Loucy (cell line): ENCODE results near the gene CD44.

ENCODE experiments used
- H2AFZ ChIP-seq: fragments of 200-600 bp; sonication (generic); 2 replicates; pipeline ENCODE4 v1.6.0; 2016; ENCODE audit warnings: antibody characterized with exemption, mild to moderate bottlenecking, low read length, moderate library complexity
- H3F3A ChIP-seq: fragments of 200-600 bp; 2 replicates; pipeline ENCODE4 v1.6.0; 2016; ENCODE audit warnings: antibody characterized with exemption, low read depth, mild to moderate bottlenecking
- H3K27me3 ChIP-seq: fragments of 200-600 bp; sonication (generic); 2 replicates; pipeline ENCODE4 v1.6.1; 2014; ENCODE audit warnings: low read length, mild to moderate bottlenecking; ENCODE audit not compliant: insufficient read depth, poor library complexity, severe bottlenecking
- H3K36me3 ChIP-seq: fragments of 200-600 bp; sonication (generic); 2 replicates; pipeline ENCODE4 v1.6.1; 2016; ENCODE audit warnings: low read length; ENCODE audit not compliant: insufficient read depth
- H3K4me1 ChIP-seq: fragments of 200-600 bp; sonication (generic); 2 replicates; pipeline ENCODE4 v1.5.1; 2014; ENCODE audit warnings: low read length, mild to moderate bottlenecking; ENCODE audit not compliant: insufficient read depth, poor library complexity, severe bottlenecking
- H3K4me2 ChIP-seq: fragments of 200-600 bp; sonication (generic); 2 replicates; pipeline ENCODE4 v1.6.0; 2014; ENCODE audit warnings: antibody characterized with exemption, low read length, low read depth, mild to moderate bottlenecking; ENCODE audit not compliant: poor library complexity, severe bottlenecking
- H3K4me3 ChIP-seq: fragments of 200-600 bp; sonication (generic); 2 replicates; pipeline ENCODE4 v1.5.1; 2014; ENCODE audit warnings: low read length, mild to moderate bottlenecking, mixed read lengths; ENCODE audit not compliant: poor library complexity, severe bottlenecking
- H3K79me2 ChIP-seq: fragments of 200-600 bp; sonication (generic); 2 replicates; pipeline ENCODE4 v1.6.1; 2014; ENCODE audit warnings: low read length; ENCODE audit not compliant: insufficient read depth
- H3K9ac ChIP-seq: fragments of 200-600 bp; sonication (generic); 2 replicates; pipeline ENCODE4 v1.6.0; 2014; ENCODE audit warnings: mild to moderate bottlenecking, low read depth, low read length, moderate library complexity; ENCODE audit not compliant: poor library complexity, severe bottlenecking
- H3K9me2 ChIP-seq: fragments of 200-600 bp; sonication (generic); replicated peaks from 2 replicates; pipeline ENCODE4 v1.6.1; 2016; ENCODE audit warnings: low read depth, low read length, mixed read lengths
- H3K9me3 ChIP-seq: fragments of 200-600 bp; sonication (generic); 2 replicates; pipeline ENCODE4 v1.6.1; 2014; ENCODE audit warnings: mild to moderate bottlenecking, antibody characterized with exemption, low read length, low read depth; ENCODE audit not compliant: insufficient read depth
- H4K20me1 ChIP-seq: fragments of 200-600 bp; sonication (generic); 2 replicates; pipeline ENCODE4 v1.6.0; 2014; ENCODE audit warnings: antibody characterized with exemption, low read length, mild to moderate bottlenecking; ENCODE audit not compliant: insufficient read depth, poor library complexity, severe bottlenecking
- EZH2phosphoT487 ChIP-seq: fragments of 200-600 bp; IDR thresholded peaks from 2 replicates; pipeline ENCODE4 v1.6.1; 2018; ENCODE audit warnings: antibody characterized with exemption, mild to moderate bottlenecking, moderate library complexity, borderline replicate concordance
- TF ChIP-seq, protein P1 (sequence below): fragments of 200-600 bp; sonication (generic); conservative IDR thresholded peaks from 2 replicates; pipeline ENCODE4 v1.5.1; 2014; ENCODE audit warnings: mild to moderate bottlenecking, antibody characterized with exemption, low read length

CD44 gene

DNA sequence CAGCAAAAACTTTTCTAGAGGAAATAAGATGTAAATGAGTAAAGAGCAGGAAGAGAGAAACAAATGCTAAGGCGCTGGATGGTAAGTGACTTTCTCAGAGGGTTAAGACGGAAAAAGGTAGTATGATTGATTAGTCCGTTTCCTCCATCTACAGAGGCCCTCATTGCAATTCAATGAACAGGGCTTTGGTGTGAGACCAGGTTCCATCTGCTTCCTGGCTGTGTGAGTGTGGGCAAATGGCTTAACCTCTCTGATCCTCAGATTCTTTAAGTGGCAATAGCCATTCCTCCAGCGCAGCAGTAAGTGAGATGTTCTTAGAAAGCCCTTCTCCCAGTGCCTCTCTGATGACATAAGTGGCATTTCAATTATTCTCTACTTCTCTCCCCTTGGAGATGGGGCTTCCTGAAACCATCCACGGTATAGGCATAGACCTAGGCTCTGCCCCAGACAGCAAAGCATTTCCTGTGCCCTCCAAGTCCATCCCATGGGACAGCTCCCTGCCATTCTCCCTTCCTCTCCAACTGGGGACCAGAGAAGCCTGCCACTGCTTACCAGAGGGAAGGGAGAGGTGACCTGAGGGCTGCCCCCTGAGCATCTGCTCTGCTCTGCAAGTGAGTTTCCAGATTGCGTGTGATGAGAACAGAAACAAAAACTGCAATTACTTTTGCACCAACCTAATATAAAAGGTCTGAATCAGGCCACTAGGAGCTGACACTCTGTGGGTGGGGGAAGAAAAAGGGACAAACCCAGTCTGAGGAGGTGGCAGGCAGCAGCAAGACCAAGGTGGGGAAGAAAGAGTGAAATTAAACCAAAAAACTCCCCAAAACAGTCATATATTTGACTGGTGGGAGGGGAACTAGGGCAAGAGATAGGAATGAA, 12.7 kb upstream of the CD44 start:
- H4K20me1 ChIP-seq, result no peaks in the 10 kb centered on the region

DNA sequence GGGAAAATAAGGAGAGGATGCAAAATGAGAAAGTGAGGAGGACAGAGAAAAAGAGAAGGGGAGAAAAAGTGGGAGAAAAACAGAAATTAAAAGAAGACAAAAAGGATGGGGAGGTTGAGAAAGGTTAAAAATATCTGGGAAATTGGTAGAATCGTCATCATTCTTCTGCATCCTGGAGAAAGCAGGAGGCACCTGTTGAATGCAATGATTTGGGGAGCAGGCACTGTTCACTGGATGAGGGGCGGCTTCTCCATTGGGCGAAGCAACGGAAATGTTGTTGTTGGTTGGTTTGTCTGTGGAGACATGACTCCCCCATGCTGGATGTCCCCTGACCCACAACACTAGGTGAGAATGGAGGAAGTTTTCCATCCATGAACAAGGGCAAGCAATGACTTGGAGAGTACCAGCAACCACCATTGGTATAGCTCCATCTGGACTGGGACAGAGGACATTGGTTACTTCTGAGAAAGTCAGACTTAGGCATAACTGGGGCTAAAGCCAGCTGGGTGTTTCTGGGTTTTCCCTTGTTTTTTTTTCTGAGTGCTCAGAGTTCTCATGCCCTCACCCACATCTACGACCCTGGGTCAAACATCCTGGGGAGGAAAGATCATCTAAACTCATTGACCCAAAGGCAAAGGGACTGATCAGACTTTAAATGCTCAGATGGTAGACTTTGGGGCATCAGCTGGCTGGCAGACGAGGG, 11.9 kb upstream of the CD44 start:
- Histone ChIP-seq H2AFZ (no peak overlapping the region; the same call in 1 of the 2 replicates), H3K36me3 (no peaks in the 10 kb centered on the region), H3K27me3 (no peaks in the 10 kb centered on the region), H3K9ac (no peak overlapping the region), H4K20me1 (no peaks in the 10 kb centered on the region), H3K9me2 (no peaks in the 10 kb centered on the region), H3K79me2 (no peaks in the 10 kb centered on the region), H3K4me3 (no peak overlapping the region), H3K4me1 (peaks cover 51% of the 10 kb centered on the region), H3K9me3 (no peaks in the 10 kb centered on the region), H3K4me2 (no peak overlapping the region), H3F3A (peaks cover 8% of the 10 kb centered on the region; the same call in 1 of the 2 replicates)
- TF ChIP-seq EZH2phosphoT487, result no peak
- TF ChIP-seq, protein P1, sequence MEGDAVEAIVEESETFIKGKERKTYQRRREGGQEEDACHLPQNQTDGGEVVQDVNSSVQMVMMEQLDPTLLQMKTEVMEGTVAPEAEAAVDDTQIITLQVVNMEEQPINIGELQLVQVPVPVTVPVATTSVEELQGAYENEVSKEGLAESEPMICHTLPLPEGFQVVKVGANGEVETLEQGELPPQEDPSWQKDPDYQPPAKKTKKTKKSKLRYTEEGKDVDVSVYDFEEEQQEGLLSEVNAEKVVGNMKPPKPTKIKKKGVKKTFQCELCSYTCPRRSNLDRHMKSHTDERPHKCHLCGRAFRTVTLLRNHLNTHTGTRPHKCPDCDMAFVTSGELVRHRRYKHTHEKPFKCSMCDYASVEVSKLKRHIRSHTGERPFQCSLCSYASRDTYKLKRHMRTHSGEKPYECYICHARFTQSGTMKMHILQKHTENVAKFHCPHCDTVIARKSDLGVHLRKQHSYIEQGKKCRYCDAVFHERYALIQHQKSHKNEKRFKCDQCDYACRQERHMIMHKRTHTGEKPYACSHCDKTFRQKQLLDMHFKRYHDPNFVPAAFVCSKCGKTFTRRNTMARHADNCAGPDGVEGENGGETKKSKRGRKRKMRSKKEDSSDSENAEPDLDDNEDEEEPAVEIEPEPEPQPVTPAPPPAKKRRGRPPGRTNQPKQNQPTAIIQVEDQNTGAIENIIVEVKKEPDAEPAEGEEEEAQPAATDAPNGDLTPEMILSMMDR, result no peak

More for the DNA sequence above, 12.7 kb upstream of the CD44 start:
- no peaks in the 10 kb centered on the region for H3K27me3 ChIP-seq
- no peaks in the 10 kb centered on the region for H3K9me3 ChIP-seq
- H3K9ac ChIP-seq, result no peak overlapping the region
- no peaks in the 10 kb centered on the region for H3K79me2 ChIP-seq
- no peaks in the 10 kb centered on the region for H3K36me3 ChIP-seq
- peaks cover 51% of the 10 kb centered on the region for H3K4me1 ChIP-seq
- H3K9me2 ChIP-seq, result no peaks in the 10 kb centered on the region
- H3F3A ChIP-seq, result peaks cover 11% of the 10 kb centered on the region; the same call in 1 of the 2 replicates
- no peak overlapping the region for H3K4me3 ChIP-seq
- TF ChIP-seq, protein P1, result no peak
- no peak for TF ChIP-seq EZH2phosphoT487
- H3K4me2 ChIP-seq, result no peak overlapping the region
- H2AFZ ChIP-seq, result no peak overlapping the region

DNA sequence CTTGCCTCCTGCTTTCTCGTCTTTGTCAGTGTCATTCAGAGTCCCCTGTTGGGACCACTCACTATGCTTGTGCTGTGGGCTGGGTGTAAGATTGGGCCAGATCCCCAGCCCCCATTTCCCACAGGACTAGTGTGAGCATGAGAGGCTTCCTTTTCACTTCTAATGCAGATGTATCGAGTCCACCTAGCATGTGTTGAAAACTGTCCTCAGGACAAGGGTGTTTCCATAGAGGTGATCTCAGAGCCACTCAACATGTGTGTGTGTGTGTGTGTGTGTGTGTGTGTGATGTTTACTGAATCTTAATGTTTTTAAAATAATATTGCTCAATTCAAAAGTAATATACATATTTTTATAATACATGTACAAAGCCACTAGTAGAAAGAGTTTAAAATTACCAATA, 11.4 kb upstream of the CD44 start:
- peaks cover 51% of the 10 kb centered on the region for H3K4me1 ChIP-seq

More for the DNA sequence above, 11.4 kb upstream of the CD44 start:
- Histone ChIP-seq H3K4me2 (no peak overlapping the region), H3K79me2 (no peaks in the 10 kb centered on the region), H2AFZ (no peak overlapping the region), H4K20me1 (no peaks in the 10 kb centered on the region), H3K4me3 (no peak overlapping the region), H3F3A (peaks cover 2% of the 10 kb centered on the region; the same call in 1 of the 2 replicates), H3K9ac (no peak overlapping the region), H3K36me3 (no peaks in the 10 kb centered on the region), H3K27me3 (no peaks in the 10 kb centered on the region), H3K9me3 (no peaks in the 10 kb centered on the region), H3K9me2 (no peaks in the 10 kb centered on the region)
- TF ChIP-seq EZH2phosphoT487, result no peak
- TF ChIP-seq, protein P1, result no peak
